ENCODE measurements around the gene PLCL2.
"Not testable (repeated sequence)": the region's sequence is repeated elsewhere in the genome, so short reads cannot be mapped to it uniquely, and the experiment has no call there.

PLCL2 gene

DNA sequence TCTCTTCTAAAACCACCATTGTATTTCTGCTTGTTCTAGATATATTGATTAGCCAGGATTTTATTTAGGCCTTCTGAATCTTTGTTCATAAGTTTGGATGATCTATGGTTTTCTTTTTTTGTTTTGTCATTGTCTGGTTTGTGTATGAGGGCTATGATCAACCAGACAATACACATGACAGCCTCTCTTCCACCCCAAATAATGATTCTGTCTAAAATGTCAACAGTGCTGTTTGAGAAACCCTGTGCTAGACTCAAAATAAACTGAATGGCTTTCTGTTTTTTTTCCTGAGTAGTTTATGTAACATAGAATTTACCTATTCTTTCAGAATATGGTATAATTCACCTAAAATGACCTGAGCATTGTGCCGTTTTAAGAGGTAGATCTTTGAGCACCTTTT is 66.1 kb downstream of the PLCL2 start:
- no peak overlapping the region for H3K4me3 ChIP-seq (ENCODE audit: low read length)

DNA sequence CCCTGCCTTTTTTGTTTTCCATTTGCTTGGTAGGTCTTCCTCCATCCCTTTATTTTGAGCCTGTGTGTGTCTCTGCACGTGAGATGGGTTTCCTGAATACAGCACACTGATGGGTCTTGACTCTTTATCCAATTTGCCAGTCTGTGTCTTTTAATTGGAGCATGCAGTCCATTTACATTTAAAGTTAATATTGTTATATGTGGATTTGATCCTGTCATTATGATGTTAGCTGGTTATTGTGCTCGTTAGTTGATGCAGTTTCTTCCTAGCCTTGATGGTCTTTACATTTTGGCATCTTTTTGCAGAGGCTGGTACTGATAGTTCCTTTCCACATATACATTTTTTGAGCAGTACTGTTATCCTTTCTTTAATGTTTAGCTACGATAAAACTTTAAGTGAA is 73.1 kb downstream of the PLCL2 start:
- H3K9me3 ChIP-seq (ENCODE audit: insufficient read depth, low read depth, low read length); H3K27ac ChIP-seq (ENCODE audit: low read length); H3K4me3 ChIP-seq (ENCODE audit: low read length); H3K27me3 ChIP-seq (ENCODE audit: insufficient read depth, low read length); H3K36me3 ChIP-seq (ENCODE audit: insufficient read depth, low read depth, low read length); H3K9ac ChIP-seq (ENCODE audit: low read depth, low read length): not testable (repeated sequence)
- H3K4me1 ChIP-seq (ENCODE audit: insufficient read depth, low read length), result peaks cover 13% of the 10 kb centered on the region; the same call in 1 of the 2 replicates

More for the DNA sequence above, 66.1 kb downstream of the PLCL2 start:
- no peak overlapping the region for H3K27ac ChIP-seq (ENCODE audit: low read length)
- H3K9me3 ChIP-seq (ENCODE audit: insufficient read depth, low read depth, low read length), result no peaks in the 10 kb centered on the region
- no peaks in the 10 kb centered on the region for H3K27me3 ChIP-seq (ENCODE audit: insufficient read depth, low read length)
- H3K36me3 ChIP-seq (ENCODE audit: insufficient read depth, low read depth, low read length), result no peaks in the 10 kb centered on the region
- no peak overlapping the region for H3K9ac ChIP-seq (ENCODE audit: low read depth, low read length)
- H3K4me1 ChIP-seq (ENCODE audit: insufficient read depth, low read length), result no peaks in the 10 kb centered on the region

DNA sequence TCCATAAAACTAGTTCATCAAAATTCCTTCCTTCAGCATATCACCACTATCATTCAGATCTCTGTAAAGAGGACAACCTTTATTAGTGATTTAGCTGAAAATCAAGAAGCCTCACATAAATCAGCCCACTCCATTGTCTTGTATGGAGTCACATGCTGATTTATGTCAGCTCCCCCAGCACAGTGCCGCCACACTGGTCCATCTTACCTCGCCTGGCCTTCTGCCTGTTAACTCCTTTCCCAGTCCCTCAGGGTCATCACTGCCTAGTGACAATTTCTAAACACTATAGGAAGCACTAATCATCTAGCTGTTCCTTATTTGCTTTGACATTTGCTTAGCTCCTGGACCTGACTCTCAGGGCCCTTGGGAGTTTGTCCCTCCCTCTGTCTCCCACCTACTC is 75.4 kb downstream of the PLCL2 start:
- H3K27me3 ChIP-seq (ENCODE audit: insufficient read depth, low read length), result no peaks in the 10 kb centered on the region
- no peak overlapping the region for H3K9ac ChIP-seq (ENCODE audit: low read depth, low read length)
- H3K4me3 ChIP-seq (ENCODE audit: low read length), result no peak overlapping the region
- H3K9me3 ChIP-seq (ENCODE audit: insufficient read depth, low read depth, low read length), result no peaks in the 10 kb centered on the region
- H3K4me1 ChIP-seq (ENCODE audit: insufficient read depth, low read length), result peaks cover 13% of the 10 kb centered on the region; the same call in 1 of the 2 replicates
- H3K36me3 ChIP-seq (ENCODE audit: insufficient read depth, low read depth, low read length), result no peaks in the 10 kb centered on the region
- H3K27ac ChIP-seq (ENCODE audit: low read length), result no peak overlapping the region

DNA sequence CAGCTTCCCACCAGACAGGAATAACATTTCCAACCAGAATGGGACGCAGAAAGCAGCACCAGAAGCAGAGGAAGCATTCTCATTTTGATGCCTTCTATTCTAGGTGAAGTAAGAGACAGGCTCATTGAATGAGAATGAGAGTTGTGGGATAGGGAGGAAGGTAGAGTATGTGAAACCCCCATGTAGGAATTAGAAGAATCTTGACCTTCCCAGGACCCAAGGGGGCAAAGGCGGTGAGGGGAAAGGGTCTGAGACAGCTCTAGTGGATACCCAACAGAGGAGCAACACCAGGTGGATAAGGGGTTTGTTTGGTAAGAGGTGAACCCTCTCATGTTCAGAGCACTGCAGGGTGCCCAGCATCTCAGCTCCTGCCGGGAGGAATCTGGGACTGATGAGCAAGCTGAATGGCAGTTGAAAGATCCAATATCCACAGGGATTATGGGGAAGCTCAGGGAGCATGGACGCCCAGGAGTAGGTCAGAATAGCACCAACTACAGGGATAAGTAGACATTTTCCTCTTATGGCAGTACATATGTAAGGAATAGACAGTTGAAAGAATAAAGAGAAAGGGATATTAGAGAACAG is 77.0 kb downstream of the PLCL2 start:
- no peaks in the 10 kb centered on the region for H3K9me3 ChIP-seq (ENCODE audit: insufficient read depth, low read depth, low read length)
- no peaks in the 10 kb centered on the region for H3K27me3 ChIP-seq (ENCODE audit: insufficient read depth, low read length)
- H3K27ac ChIP-seq (ENCODE audit: low read length), result no peak overlapping the region
- H3K36me3 ChIP-seq (ENCODE audit: insufficient read depth, low read depth, low read length), result no peaks in the 10 kb centered on the region
- H3K4me3 ChIP-seq (ENCODE audit: low read length), result no peak overlapping the region
- H3K4me1 ChIP-seq (ENCODE audit: insufficient read depth, low read length), result peaks cover 13% of the 10 kb centered on the region; the same call in 1 of the 2 replicates
- no peak overlapping the region for H3K9ac ChIP-seq (ENCODE audit: low read depth, low read length)

DNA sequence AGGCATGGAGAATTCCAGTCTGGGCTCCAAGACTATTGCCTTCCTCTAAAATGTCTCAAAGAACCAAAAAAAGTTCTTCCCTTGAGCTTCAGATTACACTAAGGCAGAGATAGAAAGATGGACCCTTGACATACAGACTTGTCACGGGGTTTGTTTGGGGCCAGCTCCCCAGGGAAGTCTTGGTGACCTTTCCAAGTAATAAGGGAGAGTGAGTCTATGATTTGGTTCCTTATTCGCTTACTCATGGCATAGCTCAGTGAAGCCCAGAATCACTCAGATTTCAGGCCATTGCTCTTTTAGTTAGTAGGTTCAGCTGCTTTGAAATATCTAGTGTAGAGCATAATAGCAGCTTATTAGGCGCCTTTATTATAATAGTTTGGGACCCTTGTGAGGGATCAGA is 90.3 kb downstream of the PLCL2 start:
- no peak overlapping the region for H3K4me3 ChIP-seq (ENCODE audit: low read length)
- H3K4me1 ChIP-seq (ENCODE audit: insufficient read depth, low read length), result no peaks in the 10 kb centered on the region
- H3K27ac ChIP-seq (ENCODE audit: low read length), result no peak overlapping the region
- no peak overlapping the region for H3K9ac ChIP-seq (ENCODE audit: low read depth, low read length)
- no peaks in the 10 kb centered on the region for H3K36me3 ChIP-seq (ENCODE audit: insufficient read depth, low read depth, low read length)
- H3K9me3 ChIP-seq (ENCODE audit: insufficient read depth, low read depth, low read length), result no peaks in the 10 kb centered on the region
- no peaks in the 10 kb centered on the region for H3K27me3 ChIP-seq (ENCODE audit: insufficient read depth, low read length)

DNA sequence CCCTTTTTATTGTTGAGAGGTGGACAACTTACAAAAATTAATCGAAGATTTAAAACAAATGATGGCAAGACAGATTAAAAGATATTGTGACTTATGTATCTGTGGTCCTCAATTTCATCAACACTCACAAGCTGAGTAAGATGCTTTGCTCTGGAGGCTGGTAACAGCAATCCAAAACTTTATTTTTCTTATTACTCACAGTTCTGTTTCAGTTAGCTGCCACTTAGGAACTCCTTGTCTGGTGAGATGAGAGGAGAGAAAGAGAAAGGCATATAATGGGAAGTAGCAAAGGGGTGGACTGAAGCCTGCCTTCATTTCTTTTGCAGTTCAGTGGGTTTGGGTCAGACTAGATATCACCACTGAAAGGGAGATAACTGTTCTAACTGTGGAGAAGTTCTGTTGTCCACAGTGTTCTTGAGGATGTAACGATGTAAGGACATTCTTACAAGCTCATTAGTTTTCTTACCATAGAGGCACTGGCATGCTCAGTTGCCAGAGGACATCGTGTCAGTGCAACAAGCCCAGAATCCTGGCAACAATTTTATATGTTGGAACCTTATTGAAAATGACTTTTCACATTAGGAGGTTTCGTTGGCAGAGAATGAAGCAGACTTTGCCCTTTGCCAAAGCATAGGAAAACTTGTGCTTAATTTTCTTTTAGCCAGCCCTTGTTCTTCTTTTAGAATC is 93.6 kb downstream of the PLCL2 start:
- no peaks in the 10 kb centered on the region for H3K9me3 ChIP-seq (ENCODE audit: insufficient read depth, low read depth, low read length)
- no peaks in the 10 kb centered on the region for H3K27me3 ChIP-seq (ENCODE audit: insufficient read depth, low read length)
- H3K27ac ChIP-seq (ENCODE audit: low read length), result no peak overlapping the region
- no peaks in the 10 kb centered on the region for H3K4me1 ChIP-seq (ENCODE audit: insufficient read depth, low read length)
- no peaks in the 10 kb centered on the region for H3K36me3 ChIP-seq (ENCODE audit: insufficient read depth, low read depth, low read length)
- H3K9ac ChIP-seq (ENCODE audit: low read depth, low read length), result no peak overlapping the region
- H3K4me3 ChIP-seq (ENCODE audit: low read length), result no peak overlapping the region

DNA sequence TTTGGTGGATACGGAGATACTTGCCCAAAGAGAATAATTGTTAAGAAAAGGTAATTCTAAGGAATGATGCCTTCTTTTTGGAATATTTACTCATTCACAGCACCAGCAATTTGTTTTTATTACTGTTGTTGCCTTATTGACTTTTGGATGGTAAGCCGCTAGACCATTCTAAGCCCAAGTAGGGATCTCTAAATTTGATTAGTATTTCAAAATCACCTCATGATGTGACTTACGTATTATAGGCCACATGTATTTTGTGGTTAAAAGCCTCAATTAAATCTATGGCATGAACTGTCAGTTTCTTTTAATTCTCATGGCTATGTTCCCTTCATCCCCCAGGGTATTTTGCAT is 94.1 kb downstream of the PLCL2 start:
- Histone ChIP-seq H3K36me3 (ENCODE audit: insufficient read depth, low read depth, low read length) (no peaks in the 10 kb centered on the region), H3K9me3 (ENCODE audit: insufficient read depth, low read depth, low read length) (no peaks in the 10 kb centered on the region), H3K4me1 (ENCODE audit: insufficient read depth, low read length) (no peaks in the 10 kb centered on the region), H3K27ac (ENCODE audit: low read length) (no peak overlapping the region), H3K27me3 (ENCODE audit: insufficient read depth, low read length) (no peaks in the 10 kb centered on the region), H3K9ac (ENCODE audit: low read depth, low read length) (no peak overlapping the region), H3K4me3 (ENCODE audit: low read length) (no peak overlapping the region)

DNA sequence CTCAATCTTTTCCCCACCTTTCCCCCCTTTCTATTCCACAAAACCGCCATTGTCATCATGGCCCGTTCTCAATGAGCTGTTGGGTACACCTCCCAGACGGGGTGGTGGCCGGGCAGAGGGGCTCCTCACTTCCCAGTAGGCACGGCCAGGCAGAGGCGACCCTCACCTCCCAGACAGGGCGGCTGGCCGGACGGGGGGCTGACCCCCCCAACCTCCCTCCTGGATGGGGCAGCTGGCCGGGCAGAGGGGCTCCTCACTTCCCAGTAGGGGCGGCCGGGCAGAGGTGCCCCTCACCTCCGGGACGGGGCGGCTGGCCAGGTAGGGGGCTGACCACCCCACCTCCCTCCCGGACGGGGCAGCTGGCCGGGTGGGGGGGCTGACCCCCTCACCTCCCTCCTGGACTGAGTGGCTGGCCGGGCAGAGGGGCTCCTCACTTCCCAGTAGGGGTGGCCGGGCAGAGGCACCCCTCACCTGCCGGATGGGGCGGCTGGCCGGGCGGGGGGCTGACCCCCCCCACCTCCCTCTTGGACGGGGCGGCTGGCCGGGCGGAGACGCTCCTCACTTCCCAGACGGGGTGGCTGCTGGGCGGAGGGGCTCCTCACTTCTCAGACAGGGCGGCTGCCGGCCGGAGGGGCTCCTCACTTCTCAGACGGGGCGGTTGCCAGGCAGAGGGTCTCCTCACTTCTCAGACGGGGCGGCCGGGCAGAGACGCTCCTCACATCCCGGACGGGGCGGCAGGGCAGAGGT is 95.2 kb downstream of the PLCL2 start:
- not testable (repeated sequence) for H3K27me3 ChIP-seq (ENCODE audit: insufficient read depth, low read length); H3K36me3 ChIP-seq (ENCODE audit: insufficient read depth, low read depth, low read length); H3K4me3 ChIP-seq (ENCODE audit: low read length); H3K27ac ChIP-seq (ENCODE audit: low read length); H3K9ac ChIP-seq (ENCODE audit: low read depth, low read length); H3K4me1 ChIP-seq (ENCODE audit: insufficient read depth, low read length); H3K9me3 ChIP-seq (ENCODE audit: insufficient read depth, low read depth, low read length)

DNA sequence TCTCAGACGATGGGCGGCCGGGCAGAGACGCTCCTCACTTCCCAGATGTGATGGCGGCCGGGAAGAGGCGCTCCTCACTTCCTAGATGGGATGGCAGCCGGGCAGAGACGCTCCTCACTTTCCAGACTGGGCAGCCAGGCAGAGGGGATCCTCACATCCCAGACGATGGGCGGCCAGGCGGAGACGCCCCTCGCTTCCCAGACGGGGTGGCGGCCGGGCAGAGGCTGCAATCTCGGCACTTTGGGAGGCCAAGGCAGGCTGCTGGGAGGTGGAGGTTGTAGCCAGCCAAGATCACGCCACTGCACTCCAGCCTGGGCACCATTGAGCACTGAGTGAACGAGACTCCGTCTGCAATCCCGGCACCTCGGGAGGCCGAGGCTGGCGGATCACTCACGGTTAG is 95.8 kb downstream of the PLCL2 start:
- not testable (repeated sequence) for H3K9ac ChIP-seq (ENCODE audit: low read depth, low read length); H3K27me3 ChIP-seq (ENCODE audit: insufficient read depth, low read length); H3K4me3 ChIP-seq (ENCODE audit: low read length); H3K4me1 ChIP-seq (ENCODE audit: insufficient read depth, low read length); H3K9me3 ChIP-seq (ENCODE audit: insufficient read depth, low read depth, low read length); H3K36me3 ChIP-seq (ENCODE audit: insufficient read depth, low read depth, low read length); H3K27ac ChIP-seq (ENCODE audit: low read length)

DNA sequence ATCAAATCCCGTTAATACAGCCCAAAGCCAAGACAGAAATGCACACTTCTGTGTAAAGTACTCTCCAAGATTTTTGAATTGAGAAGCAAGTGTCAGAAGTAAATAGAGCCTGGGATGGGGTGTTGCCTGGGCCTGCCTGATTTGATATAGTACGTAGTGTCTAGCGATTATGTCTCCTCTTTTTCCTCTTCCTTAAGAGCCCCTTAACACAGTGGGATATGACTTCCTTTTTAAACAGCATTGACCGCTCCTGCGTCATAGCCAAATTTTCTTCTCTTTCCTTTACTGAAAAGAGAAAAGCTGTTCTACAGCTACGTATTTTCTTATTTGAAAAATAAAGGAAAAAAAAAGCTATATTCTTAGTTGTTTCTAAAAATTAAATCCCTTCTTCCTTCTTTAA is 97.7 kb downstream of the PLCL2 start:
- no peaks in the 10 kb centered on the region for H3K9me3 ChIP-seq (ENCODE audit: insufficient read depth, low read depth, low read length)
- no peaks in the 10 kb centered on the region for H3K4me1 ChIP-seq (ENCODE audit: insufficient read depth, low read length)
- H3K27me3 ChIP-seq (ENCODE audit: insufficient read depth, low read length), result no peaks in the 10 kb centered on the region
- no peak overlapping the region for H3K4me3 ChIP-seq (ENCODE audit: low read length)
- H3K27ac ChIP-seq (ENCODE audit: low read length), result no peak overlapping the region
- no peak overlapping the region for H3K9ac ChIP-seq (ENCODE audit: low read depth, low read length)
- H3K36me3 ChIP-seq (ENCODE audit: insufficient read depth, low read depth, low read length), result no peaks in the 10 kb centered on the region

DNA sequence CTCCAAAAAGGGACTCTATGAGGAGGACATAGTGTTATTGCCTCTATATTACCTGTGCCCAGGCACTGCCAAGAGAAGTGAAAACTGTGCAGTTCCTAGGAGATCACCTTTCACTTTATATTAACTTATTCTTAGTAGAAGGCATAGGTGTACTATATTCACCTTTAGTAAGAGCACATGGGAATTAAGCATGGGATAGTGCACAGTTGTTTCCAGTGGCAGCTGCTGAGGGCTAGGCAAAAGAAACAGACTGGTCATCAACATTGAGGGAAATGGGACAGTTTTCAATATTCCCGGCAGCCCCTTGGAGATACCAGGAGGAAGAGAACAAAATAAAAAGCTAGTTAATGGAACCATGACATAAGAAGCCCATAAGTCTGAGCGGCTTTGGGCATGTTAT is 100.9 kb downstream of the PLCL2 start:
- Histone ChIP-seq H3K27ac (ENCODE audit: low read length) (no peak overlapping the region), H3K4me3 (ENCODE audit: low read length) (no peak overlapping the region), H3K36me3 (ENCODE audit: insufficient read depth, low read depth, low read length) (no peaks in the 10 kb centered on the region), H3K9ac (ENCODE audit: low read depth, low read length) (no peak overlapping the region), H3K27me3 (ENCODE audit: insufficient read depth, low read length) (no peaks in the 10 kb centered on the region), H3K9me3 (ENCODE audit: insufficient read depth, low read depth, low read length) (no peaks in the 10 kb centered on the region), H3K4me1 (ENCODE audit: insufficient read depth, low read length) (no peaks in the 10 kb centered on the region)

DNA sequence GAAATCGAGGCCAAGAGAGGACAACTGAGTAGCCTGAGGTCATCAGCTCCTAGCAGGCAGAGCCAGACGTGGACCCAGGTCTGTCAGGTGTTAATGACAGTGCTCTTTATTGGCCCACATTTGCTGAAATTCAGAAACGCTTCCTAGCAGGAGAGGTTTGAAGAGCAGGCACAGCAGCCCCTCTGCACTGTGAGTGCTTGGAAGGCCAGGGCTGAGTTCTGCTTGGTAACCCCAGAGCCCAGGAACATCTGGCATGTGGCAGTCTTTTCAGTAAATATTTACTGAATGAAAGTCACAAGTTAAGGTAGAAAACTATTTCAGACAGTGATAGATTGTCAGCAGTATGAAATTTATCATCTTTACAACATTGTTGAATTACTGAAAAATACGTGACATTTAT is 102.4 kb downstream of the PLCL2 start:
- Histone ChIP-seq H3K9me3 (ENCODE audit: insufficient read depth, low read depth, low read length) (no peaks in the 10 kb centered on the region), H3K4me3 (ENCODE audit: low read length) (no peak overlapping the region), H3K27me3 (ENCODE audit: insufficient read depth, low read length) (peaks cover 2% of the 10 kb centered on the region; the same call in 1 of the 2 replicates), H3K4me1 (ENCODE audit: insufficient read depth, low read length) (no peaks in the 10 kb centered on the region), H3K9ac (ENCODE audit: low read depth, low read length) (no peak overlapping the region), H3K27ac (ENCODE audit: low read length) (no peak overlapping the region), H3K36me3 (ENCODE audit: insufficient read depth, low read depth, low read length) (no peaks in the 10 kb centered on the region)

All from iPS-20b (cell line).